Prostate gland (tissue), 2 donors: ENCODE results near the gene IGIP. TPM values are rescaled to one million over a fixed set of nuclear protein-coding genes. Genes with fewer than 3 reads are reported as not detected.
A peak's percentile ranks its signal among the peaks of the same experiment; 100 is the strongest.
"Not testable (repeated sequence)": the region's sequence is repeated elsewhere in the genome, so short reads cannot be mapped to it uniquely, and the experiment has no call there.

ENCODE experiments used
- DNase-seq: peaks from one replicate; pipeline ENCODE4 v3.0.0-alpha.2; 2019; ENCODE audit warnings: low spot score
- H3K27ac ChIP-seq, 2 donors: fragments of 200-600 bp; sonication (generic); 2 replicates each; pipeline ENCODE4 v1.5.1; 2017 to 2019
- H3K27me3 ChIP-seq: fragments of 200-600 bp; sonication (generic); replicated peaks from 2 replicates; pipeline ENCODE4 v1.5.1; 2019; ENCODE audit not compliant: insufficient read depth
- H3K36me3 ChIP-seq, 2 donors: fragments of 200-600 bp; sonication (generic); 1 replicate in 1 of 2; 2 replicates in 1 of 2; pipeline versions ENCODE4 v1.5.1 to v1.8.1; 2017 to 2019
- H3K4me1 ChIP-seq: fragments of 200-600 bp; sonication (generic); replicated peaks from 2 replicates; pipeline ENCODE4 v1.5.1; 2019
- H3K4me3 ChIP-seq, 2 donors: fragments of 200-600 bp; sonication (generic); 2 replicates each; pipeline ENCODE4 v1.5.1; 2017 to 2019
- H3K9me3 ChIP-seq: fragments of 200-600 bp; sonication (generic); 2 replicates; pipeline ENCODE4 v1.5.1; 2017
- CTCF ChIP-seq, 4 experiments: fragments of 200-600 bp in 2 of 4; fragments of 450-650 bp in 2 of 4; sonication (generic) in 2 of 4; IDR thresholded peaks; 1 replicate in 3 of 4; 2 replicates in 1 of 4; pipeline ENCODE4 v1.5.1; 2016 to 2019; ENCODE audit warnings: antibody characterized with exemption in 4 of 4, mild to moderate bottlenecking in 2 of 4, moderate library complexity in 2 of 4
- POLR2A ChIP-seq: fragments of 450-650 bp; IDR thresholded peaks from one replicate; pipeline ENCODE4 v1.6.1; 2016; ENCODE audit warnings: antibody characterized with exemption, mild to moderate bottlenecking
- POLR2AphosphoS5 ChIP-seq: sonication (generic); formaldehyde crosslinking; IDR thresholded peaks from one replicate; pipeline ENCODE4 v1.6.1; 2017; ENCODE audit warnings: antibody characterized with exemption
- WGBS: methylation state at CpG from one replicate; pipeline ENCODE4 v1.1.5; 2018; 5-methylcytosine and 5-hydroxymethylcytosine counted together
- intact Hi-C: fragments of 100-400 bp; cut with DNase I; formaldehyde crosslinking; loops from one replicate; pipeline ENCODE4 v1.14.2; 2022
- total RNA-seq, 2 donors: library from RNA; depleted of rRNA; stranded (reverse); fragments of >200 nt; gene quantifications; one replicate each; pipeline ENCODE4 v1.1.0, GENCODE V29; 2016

Gene IGIP
- total RNA-seq, 2 donors from 2014 or later, result 10.5 to 13.8 TPM

DNA sequence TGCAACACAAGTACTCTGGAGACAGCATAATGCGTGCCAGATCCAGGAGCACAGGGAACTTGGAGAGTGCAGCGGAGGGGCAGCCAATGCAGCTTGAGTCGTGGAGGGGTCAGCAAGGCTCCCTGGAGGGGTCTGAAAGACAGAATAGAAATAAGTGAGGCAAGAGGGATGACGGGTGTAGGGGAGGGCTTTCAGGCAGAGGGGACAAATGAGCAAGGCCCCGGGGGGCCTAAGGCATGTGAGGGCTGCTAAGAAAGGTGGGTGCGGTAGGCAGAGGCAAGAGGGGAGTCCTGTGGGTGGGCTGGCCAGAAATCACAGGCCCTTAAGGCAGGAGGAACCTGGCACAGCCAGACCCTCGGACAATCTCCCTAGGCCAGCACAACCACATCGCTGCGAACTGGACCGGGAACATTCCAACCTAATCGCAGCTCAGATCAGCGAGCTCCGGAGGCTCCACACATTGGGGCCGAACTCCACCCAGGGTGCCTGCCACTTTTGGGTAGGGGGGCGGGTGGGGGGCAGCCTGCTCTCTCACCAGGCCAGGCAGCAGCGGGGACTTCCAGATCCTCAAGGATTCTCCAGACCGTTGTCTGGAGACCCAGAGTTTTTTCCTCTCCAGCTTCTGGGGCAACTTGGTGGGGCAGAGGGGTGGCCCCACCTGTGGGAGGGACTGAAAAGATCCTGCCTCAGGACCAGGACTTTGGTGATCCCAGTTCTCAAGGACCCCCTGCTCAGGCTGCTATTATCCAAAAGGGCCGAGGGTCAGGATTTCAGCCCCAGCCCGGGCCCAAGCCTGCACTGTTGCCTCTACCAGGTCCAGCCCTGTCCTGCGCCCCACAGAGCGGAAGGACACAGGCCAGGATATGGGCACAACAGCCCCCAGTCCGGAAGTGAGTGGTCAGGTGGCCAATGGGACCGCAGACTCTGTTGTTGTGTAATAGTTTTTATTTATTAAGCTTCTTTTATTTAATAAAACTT, 26.6 kb downstream of the IGIP start:
- Histone ChIP-seq H3K36me3 (no peaks in the 10 kb centered on the region), H3K27ac (no peak overlapping the region), H3K4me1 (peaks cover 3% of the 10 kb centered on the region), H3K9me3 (no peaks in the 10 kb centered on the region), H3K4me3 (no peak overlapping the region), H3K27me3 (no peaks in the 10 kb centered on the region)
- 44% methylated on average over 20 of the region's 23 CpGs for WGBS
- no peak for TF ChIP-seq POLR2AphosphoS5
- no peak for TF ChIP-seq POLR2A
- no peak for TF ChIP-seq CTCF (IDR thresholded peaks at IDR 0.05)
- intact Hi-C loops, result no loop called here
- DNase-seq, result peak; percentile 29

DNA sequence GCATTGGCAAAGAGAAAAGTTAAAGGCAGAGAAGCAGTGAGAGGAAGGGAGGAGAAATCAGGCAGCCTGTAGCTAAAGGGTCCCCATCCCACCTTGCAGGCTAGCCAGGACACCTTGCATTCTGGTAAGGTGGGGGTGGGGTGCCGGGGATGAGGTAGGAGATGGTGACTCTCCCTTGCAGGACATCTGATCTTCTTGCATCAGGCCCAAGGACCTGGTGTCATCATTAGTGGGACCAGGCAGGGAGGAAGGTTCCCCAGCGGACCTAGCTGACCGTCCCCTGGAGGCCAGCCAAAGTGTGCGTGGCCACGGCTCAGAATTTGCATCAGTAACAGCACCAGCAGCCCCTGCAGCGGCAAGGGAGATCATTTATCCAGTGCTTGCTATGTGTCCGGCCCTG, 27.5 kb downstream of the IGIP start:
- DNase-seq, result no peak
- no peak overlapping the region for H3K4me3 ChIP-seq
- intact Hi-C loops, result no loop called here
- 49% methylated on average over 7 of the region's 7 CpGs for WGBS
- H3K27me3 ChIP-seq, result no peaks in the 10 kb centered on the region
- no peak for TF ChIP-seq POLR2AphosphoS5
- no peak for TF ChIP-seq POLR2A
- TF ChIP-seq CTCF (IDR thresholded peaks at IDR 0.05), result no peak
- H3K36me3 ChIP-seq, result no peaks in the 10 kb centered on the region
- H3K27ac ChIP-seq, result no peak overlapping the region
- H3K9me3 ChIP-seq, result no peaks in the 10 kb centered on the region
- H3K4me1 ChIP-seq, result peaks cover 3% of the 10 kb centered on the region

DNA sequence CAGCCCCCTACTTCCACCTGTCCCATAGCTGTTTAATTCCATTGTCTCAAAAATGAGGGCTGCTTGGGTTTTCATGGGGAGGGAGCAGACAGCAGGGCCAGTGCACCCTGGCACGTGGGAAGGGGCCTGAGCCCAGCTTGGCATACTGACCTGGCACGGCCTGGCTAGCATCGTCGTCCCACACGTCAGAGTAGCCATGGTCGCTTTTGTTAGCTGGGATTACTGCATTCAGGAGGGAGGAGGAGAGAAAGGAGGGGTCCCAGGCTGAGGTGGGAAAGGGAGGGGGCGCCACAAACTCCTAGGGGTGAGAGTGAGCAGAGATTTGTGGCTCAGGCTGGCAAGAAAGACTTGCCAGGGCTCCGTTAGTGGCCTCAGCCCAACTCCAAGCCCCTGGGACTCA, 28.2 kb downstream of the IGIP start:
- Histone ChIP-seq H3K4me1 (peaks cover 3% of the 10 kb centered on the region), H3K27ac (no peak overlapping the region), H3K36me3 (no peaks in the 10 kb centered on the region), H3K9me3 (no peaks in the 10 kb centered on the region), H3K27me3 (no peaks in the 10 kb centered on the region), H3K4me3 (no peak overlapping the region)
- WGBS, result 69% methylated on average over 8 of the region's 8 CpGs
- no peak for TF ChIP-seq POLR2AphosphoS5
- TF ChIP-seq POLR2A, result no peak
- no peak for TF ChIP-seq CTCF (IDR thresholded peaks at IDR 0.05)
- intact Hi-C loops, result no loop called here
- no peak for DNase-seq

DNA sequence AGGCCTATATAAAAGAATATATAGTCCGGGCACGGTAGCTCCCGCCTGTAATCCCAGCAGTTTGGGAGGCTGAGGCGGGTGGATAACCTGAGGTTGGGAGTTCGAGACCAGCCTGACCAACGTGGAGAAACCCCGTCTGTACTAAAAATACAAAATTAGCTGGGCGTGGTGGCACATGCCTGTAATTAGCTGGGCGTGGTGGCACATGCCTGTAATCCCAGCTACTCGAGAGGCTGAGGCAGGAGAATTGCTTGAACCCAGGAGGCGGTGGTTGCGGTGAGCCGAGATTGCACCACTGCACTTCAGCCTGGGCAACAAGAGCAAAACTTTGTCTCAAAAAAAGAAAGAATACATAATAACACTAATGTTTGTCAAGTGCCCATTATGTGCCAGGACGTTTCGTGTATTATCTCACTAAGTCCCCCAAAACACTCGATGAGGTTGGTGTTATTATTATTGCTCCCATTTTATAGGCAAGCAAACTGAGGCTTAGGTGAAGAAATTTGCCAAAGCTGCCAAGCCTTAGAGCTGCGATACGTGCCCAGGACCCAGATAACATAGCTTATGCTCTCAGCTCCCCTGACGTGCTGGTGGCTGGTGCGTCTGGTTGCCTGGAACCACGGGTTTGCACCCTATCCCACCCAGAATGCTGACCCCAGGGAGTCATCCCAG, 29.1 kb downstream of the IGIP start:
- not testable (repeated sequence) for H3K9me3 ChIP-seq, H3K4me1 ChIP-seq, H3K36me3 ChIP-seq, H3K4me3 ChIP-seq, H3K27me3 ChIP-seq, H3K27ac ChIP-seq, DNase-seq
- WGBS, result 82% methylated on average over 21 of the region's 21 CpGs
- intact Hi-C loops, result loop anchor here (5.0 kb wide), 2 partner anchors 48 to 368 kb away; no protein-coding TSS in a partner anchor

GRCh38 chr5:140157032-140157781, 31.5 kb downstream of the IGIP start:
- TF ChIP-seq POLR2A, result no peak
- TF ChIP-seq CTCF (IDR thresholded peaks at IDR 0.05), result peak; percentile 83 to 93 (median 92)
- TF ChIP-seq POLR2AphosphoS5, result peak; percentile 51
- Histone ChIP-seq H3K27me3 (no peaks in the 10 kb centered on the region), H3K27ac (peak overlapping the region in 1 of 2 donors; percentile 0), H3K4me1 (peaks cover 3% of the 10 kb centered on the region), H3K9me3 (no peaks in the 10 kb centered on the region), H3K4me3 (peak overlapping the region; percentile 5 to 8), H3K36me3 (no peaks in the 10 kb centered on the region)
- peak; percentile 86 for DNase-seq
- intact Hi-C loops, result loop anchor here (1.0 to 5.0 kb wide), 3 partner anchors 50 to 370 kb away; no protein-coding TSS in a partner anchor
- WGBS, result 7% methylated on average over 30 of the region's 30 CpGs
